IPS DF 19.7 (cell line): ENCODE measurements around the gene PRSS1.
A peak's percentile ranks its signal among the peaks of the same experiment; 100 is the strongest.

Experiments
- DNase-seq: peaks from one replicate; pipeline ENCODE4 v3.0.0-alpha.2; 2013; ENCODE audit warnings: low read depth, low spot score

PRSS1 gene

GRCh38 chr7:142792593-142792992 is 43.3 kb downstream of the PRSS1 start:
- DNase-seq, result no peak

- no peak for DNase-seq
These were observed 43.9 kb downstream of the PRSS1 start for GRCh38 chr7:142793156-142793555.

GRCh38 chr7:142795339-142795863 is 46.1 kb downstream of the PRSS1 start:
- DNase-seq, result peak; percentile 68

- DNase-seq, result no peak
These were observed 46.8 kb downstream of the PRSS1 start for GRCh38 chr7:142796001-142796500.

GRCh38 chr7:142796501-142797390 is 47.5 kb downstream of the PRSS1 start:
- DNase-seq, result no peak

GRCh38 chr7:142797391-142798377 is 48.4 kb downstream of the PRSS1 start:
- DNase-seq, result no peak

- no peak for DNase-seq
These were observed 49.5 kb downstream of the PRSS1 start for GRCh38 chr7:142798451-142799436.

- no peak for DNase-seq
These were observed 50.2 kb downstream of the PRSS1 start for GRCh38 chr7:142799437-142799835.

GRCh38 chr7:142800088-142800487 is 50.8 kb downstream of the PRSS1 start:
- no peak for DNase-seq

GRCh38 chr7:142800699-142801260 is 51.5 kb downstream of the PRSS1 start:
- DNase-seq, result no peak

- no peak for DNase-seq
These were observed 52.5 kb downstream of the PRSS1 start for GRCh38 chr7:142801601-142802295.

- no peak for DNase-seq
These were observed 53.0 kb downstream of the PRSS1 start for GRCh38 chr7:142802301-142802700.
